Breast epithelium (tissue), 3 donors: ENCODE data around the gene RNLS.

Experiments
- CTCF ChIP-seq, 3 donors: fragments of 450-650 bp; IDR thresholded peaks; one replicate each; pipeline ENCODE4 v1.5.1; 2016 to 2017; ENCODE audit warnings: antibody characterized with exemption in 3 of 3, mild to moderate bottlenecking in 3 of 3, moderate library complexity in 3 of 3
- POLR2A ChIP-seq: fragments of 450-650 bp; IDR thresholded peaks from one replicate; pipeline ENCODE4 v1.6.1; 2016; ENCODE audit warnings: antibody characterized with exemption, mild to moderate bottlenecking, moderate library complexity
- POLR2AphosphoS5 ChIP-seq, 3 donors: sonication (generic); formaldehyde crosslinking; IDR thresholded peaks; one replicate each; pipeline ENCODE4 v1.6.1; 2017; ENCODE audit warnings: antibody characterized with exemption in 3 of 3

- TF ChIP-seq POLR2A (no peak), CTCF (IDR thresholded peaks at IDR 0.05) (no peak), POLR2AphosphoS5 (IDR thresholded peaks at IDR 0.05) (no peak)
These were observed 312.0 kb downstream of the RNLS start for GRCh38 chr10:88270871-88271713.
